Colonic mucosa (tissue), 4 donors: ENCODE measurements around the gene PEAK3. TPM values are rescaled to one million over a fixed set of nuclear protein-coding genes. Genes with fewer than 3 reads are reported as not detected.
A peak's percentile ranks its signal among the peaks of the same experiment; 100 is the strongest.

Source experiments
- DNase-seq: peaks from one replicate; pipeline ENCODE4 v3.0.0-alpha.2; 2020
- H3K27ac ChIP-seq: fragments of 200-600 bp; one replicate; pipeline ENCODE4 v1.8.0; 2021
- H3K27me3 ChIP-seq: fragments of 200-600 bp; one replicate; pipeline ENCODE4 v1.8.0; 2021
- H3K36me3 ChIP-seq: fragments of 200-600 bp; one replicate; pipeline ENCODE4 v1.8.0; 2021
- H3K4me1 ChIP-seq: fragments of 200-600 bp; one replicate; pipeline ENCODE4 v1.8.0; 2021; ENCODE audit warnings: mild to moderate bottlenecking
- H3K4me3 ChIP-seq: fragments of 200-600 bp; one replicate; pipeline ENCODE4 v1.8.0; 2021
- H3K9ac ChIP-seq, 2 donors: one replicate each; pipeline ENCODE4 v1.7.0; 2013; ENCODE audit warnings: control low read depth in 2 of 2, low read depth in 2 of 2, low read length in 2 of 2
- H3K9me3 ChIP-seq: fragments of 200-600 bp; one replicate; pipeline ENCODE4 v1.8.0; 2021
- intact Hi-C: fragments of 100-400 bp; cut with DNase I; formaldehyde crosslinking; loops from one replicate; pipeline ENCODE4 v1.14.1; 2022
- total RNA-seq, 2 donors: library from RNA; stranded (reverse); fragmentation: NEBNext Ultra II Directional in 1 of 2; extraction: Animal tissue kit (Norgen Biotek cat#: 25700) in 1 of 2; gene quantifications; one replicate each; pipeline ENCODE4 v1.2.1, GENCODE V29; 2021
- TF ChIP-seq, protein P1 (sequence below): fragments of 200-600 bp; IDR thresholded peaks from one replicate; pipeline ENCODE4 v1.8.0; 2022; ENCODE audit warnings: antibody characterized with exemption, mild to moderate bottlenecking
- donor health status: healthy.
- donor health status: DM: no; HTN: no; CAD: no.
- donor health status: DM: no; HTN: no; CAD: no.

Gene PEAK3
- total RNA-seq, 2 donors from 2014 or later: 0.29 to 0.72 TPM

DNA sequence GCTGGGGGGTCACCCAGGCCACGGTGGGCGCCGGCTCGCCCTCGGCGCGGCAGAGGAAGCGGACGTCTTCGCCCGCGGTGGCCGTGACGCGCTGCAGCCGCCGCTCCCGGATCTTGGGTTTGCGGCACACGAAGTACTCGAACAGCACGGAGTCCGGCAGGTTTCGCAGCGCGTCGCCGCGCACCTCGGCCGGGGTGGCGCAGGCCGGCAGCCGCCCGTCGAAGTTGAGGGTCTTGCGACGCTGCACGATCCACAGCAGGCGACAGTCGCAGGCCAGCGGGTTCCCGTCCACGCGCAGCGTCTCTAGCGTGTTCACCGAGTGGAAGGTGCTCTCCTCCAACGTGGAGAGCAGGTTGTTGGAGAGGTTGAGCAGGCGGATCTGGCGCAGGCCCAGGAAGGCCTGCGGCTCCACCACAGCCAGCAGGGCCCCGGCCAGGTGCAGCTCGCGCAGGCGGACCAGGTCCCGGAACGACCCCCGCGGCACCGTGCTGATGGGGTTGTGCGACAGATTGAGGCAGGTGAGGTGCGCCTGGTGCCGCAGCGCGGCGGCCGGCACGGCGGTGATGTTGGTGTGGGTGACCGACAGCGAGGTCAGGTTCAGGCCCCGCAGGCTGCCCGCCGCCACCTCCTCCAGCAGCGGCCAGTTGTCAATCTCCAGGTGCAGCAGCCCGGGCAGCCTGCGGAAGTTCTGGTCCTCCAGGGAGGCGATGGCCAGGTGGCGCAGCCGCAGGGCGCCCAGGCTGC lies 8.6 kb upstream of the PEAK3 start:
- Histone ChIP-seq H3K9me3 (no peaks in the 10 kb centered on the region), H3K27ac (peak overlapping the region; percentile 22), H3K4me3 (peak overlapping the region; percentile 25), H3K27me3 (peaks cover 34% of the 10 kb centered on the region), H3K9ac (peak overlapping the region in 1 of 2 donors; percentile 60), H3K4me1 (peaks cover 11% of the 10 kb centered on the region), H3K36me3 (no peaks in the 10 kb centered on the region)
- intact Hi-C loops: no loop called here
- TF ChIP-seq, protein P1, sequence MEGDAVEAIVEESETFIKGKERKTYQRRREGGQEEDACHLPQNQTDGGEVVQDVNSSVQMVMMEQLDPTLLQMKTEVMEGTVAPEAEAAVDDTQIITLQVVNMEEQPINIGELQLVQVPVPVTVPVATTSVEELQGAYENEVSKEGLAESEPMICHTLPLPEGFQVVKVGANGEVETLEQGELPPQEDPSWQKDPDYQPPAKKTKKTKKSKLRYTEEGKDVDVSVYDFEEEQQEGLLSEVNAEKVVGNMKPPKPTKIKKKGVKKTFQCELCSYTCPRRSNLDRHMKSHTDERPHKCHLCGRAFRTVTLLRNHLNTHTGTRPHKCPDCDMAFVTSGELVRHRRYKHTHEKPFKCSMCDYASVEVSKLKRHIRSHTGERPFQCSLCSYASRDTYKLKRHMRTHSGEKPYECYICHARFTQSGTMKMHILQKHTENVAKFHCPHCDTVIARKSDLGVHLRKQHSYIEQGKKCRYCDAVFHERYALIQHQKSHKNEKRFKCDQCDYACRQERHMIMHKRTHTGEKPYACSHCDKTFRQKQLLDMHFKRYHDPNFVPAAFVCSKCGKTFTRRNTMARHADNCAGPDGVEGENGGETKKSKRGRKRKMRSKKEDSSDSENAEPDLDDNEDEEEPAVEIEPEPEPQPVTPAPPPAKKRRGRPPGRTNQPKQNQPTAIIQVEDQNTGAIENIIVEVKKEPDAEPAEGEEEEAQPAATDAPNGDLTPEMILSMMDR: no peak
- DNase-seq: peak; percentile 17

DNA sequence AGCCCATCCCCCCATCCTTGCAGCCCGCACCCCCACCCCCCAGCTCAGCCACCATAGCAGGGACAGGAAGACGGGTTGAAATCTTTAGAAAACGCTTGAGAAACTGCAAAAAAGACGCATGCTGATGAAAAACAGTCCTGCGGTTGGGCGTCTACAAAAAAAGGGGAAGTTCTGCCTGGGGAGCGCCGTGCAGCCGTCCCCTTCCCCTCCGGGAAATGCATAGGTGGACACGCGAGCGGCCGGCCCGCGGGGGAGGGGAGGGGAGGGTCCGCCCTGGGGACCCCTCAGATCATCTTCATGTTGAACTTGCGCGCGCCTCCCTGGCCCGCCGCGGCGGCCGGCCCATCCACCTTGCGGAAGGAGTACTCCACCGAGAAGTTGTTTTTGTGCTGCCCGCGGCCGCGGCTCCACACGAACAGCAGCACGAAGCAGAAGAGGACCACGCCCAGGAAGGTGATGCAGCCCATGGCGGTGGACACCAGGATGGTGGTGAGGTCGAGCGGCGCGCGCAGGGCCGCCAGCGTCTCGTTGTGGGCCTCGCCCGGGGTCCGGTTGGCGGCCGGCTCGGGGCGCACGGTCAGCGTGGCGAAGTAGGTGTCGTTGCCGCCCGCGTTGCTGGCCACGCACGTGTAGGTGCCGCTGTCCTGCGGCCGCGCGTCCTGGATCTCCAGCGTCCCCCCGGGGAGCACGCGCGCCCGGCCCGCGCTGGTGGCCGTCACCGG lies 7.9 kb upstream of the PEAK3 start:
- DNase-seq: peak; percentile 25
- peak overlapping the region; percentile 34 to 60 for H3K9ac ChIP-seq

DNA sequence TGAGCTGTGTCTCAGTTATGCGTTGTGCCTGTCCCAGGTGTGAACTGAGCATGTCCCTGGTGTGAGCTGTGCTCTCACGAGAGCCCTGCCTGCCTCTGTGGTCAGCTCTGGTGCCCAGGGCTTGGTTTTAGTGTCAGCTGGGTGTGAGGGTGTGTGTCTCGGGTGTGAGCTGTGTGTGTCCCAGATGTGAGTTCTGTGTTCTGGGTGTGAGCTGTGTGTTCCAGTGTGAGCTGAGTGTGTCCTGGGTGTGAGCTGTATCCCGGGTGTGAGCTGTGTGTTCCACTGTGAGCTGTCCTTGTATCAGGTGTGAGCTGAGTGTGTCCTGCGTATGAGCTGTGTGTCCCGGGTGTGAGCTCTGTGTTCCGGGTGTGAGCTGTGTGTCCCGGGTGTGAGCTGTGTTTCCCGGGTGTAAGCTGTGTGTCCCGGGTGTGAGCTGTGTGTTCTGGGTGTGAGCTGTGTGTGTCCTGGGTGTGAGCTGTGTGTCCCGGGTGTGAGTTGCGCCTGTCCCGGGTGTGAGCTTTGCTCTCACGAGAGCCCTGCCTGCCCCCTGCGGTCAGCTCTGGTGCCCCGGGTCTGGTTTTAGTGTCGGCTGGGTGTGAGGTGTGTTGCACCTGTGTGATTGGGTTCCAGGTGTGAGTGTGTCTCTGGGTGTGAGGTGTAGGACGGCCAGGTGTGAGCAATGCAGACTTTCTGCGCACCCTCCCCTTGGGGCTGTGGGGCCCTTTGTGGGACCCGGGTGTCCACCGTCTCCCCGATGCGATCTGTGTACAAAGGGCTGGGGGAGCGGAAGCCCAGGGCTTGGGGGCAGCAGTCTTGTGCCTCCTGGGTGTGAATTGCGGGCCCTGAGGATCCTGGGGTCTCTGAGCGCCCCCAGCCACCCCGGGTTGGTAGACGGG lies 7.1 kb upstream of the PEAK3 start:
- TF ChIP-seq, protein P1: no peak
- Histone ChIP-seq H3K27ac (peak overlapping the region; percentile 22), H3K27me3 (peaks cover 34% of the 10 kb centered on the region), H3K4me3 (no peak overlapping the region), H3K36me3 (no peaks in the 10 kb centered on the region), H3K9ac (peak overlapping the region in 1 of 2 donors; percentile 34), H3K9me3 (no peaks in the 10 kb centered on the region), H3K4me1 (peaks cover 11% of the 10 kb centered on the region)
- intact Hi-C loops: no loop called here
- no peak for DNase-seq

More for the DNA sequence above, 7.9 kb upstream of the PEAK3 start:
- intact Hi-C loops: no loop called here
- TF ChIP-seq, protein P1: no peak
- Histone ChIP-seq H3K4me3 (peak overlapping the region; percentile 25), H3K36me3 (no peaks in the 10 kb centered on the region), H3K27ac (peak overlapping the region; percentile 22), H3K4me1 (peaks cover 11% of the 10 kb centered on the region), H3K27me3 (peaks cover 34% of the 10 kb centered on the region), H3K9me3 (no peaks in the 10 kb centered on the region)

DNA sequence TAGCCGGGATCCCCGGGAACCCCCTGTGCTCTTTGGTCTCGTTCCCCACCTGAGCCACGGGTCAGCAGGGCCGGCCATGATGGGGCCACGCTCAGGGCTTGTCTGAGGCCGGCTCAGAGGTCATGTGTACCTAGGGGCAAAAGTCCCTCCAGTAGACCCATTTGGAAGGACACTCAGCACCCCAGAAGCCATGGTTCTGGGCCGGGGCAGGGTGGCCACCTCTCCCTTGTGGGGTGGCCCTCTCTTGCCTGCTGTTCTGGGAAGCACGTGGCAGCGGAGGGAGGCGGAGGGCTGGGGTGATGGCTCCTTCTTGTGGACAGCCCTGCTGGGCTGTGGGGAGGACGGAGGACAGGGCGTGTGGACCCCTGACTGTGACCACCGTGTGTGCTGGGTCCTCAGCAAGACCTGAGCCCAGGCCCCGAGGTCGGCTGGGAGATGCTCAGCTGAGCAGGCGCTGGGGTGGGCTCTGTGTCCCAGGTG lies 6.4 kb upstream of the PEAK3 start:
- intact Hi-C loops: no loop called here
- Histone ChIP-seq H3K36me3 (no peaks in the 10 kb centered on the region), H3K4me1 (peaks cover 11% of the 10 kb centered on the region), H3K4me3 (no peak overlapping the region), H3K9ac (no peak overlapping the region), H3K9me3 (no peaks in the 10 kb centered on the region), H3K27ac (no peak overlapping the region), H3K27me3 (peaks cover 34% of the 10 kb centered on the region)
- no peak for DNase-seq
- TF ChIP-seq, protein P1: no peak
